ENCODE measurements around the gene ADCY3. TPM values are rescaled to one million over a fixed set of nuclear protein-coding genes. Genes with fewer than 3 reads are reported as not detected.

ADCY3 gene
- total RNA-seq, 1 donor from 2014 or later, result 43.0 TPM

DNA sequence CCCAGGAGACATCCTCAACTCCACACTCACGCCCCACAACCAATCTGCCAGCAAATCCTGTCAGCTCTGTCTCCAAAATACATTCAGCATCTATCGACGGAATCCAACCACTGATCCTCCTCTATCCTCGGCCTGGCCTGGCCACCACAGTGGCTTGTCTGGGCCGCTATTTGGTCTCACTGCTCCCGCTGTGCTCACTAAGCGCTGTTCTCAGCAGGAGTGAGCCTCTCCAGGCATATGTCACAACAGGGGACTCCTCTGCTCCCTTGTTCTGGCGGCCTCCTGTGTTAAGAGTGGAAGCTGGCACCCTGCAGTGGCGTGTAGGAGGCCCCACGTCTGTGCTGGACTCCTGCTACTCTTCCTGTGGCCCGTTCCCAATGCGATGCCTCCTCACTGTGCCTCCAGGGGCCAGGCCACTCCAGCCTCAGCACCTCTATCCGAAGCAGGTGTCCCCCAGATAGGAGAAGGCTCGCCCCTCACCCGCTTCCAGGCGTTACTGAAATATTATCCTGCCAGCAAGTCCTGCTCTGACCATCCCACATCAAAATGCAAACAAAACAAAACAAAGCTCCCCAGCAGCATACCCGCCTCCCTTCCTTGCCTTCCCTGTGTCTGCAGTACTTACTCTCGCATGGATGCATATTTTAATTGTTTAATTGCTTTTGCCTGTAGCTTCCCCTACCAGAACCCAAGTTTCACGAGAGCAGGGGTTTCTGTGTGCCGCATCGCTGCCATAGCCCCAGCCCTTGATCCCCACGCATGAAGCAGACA, 86.9 kb downstream of the ADCY3 start:
- intact Hi-C loops (cut with micrococcal nuclease), result no loop called here

DNA sequence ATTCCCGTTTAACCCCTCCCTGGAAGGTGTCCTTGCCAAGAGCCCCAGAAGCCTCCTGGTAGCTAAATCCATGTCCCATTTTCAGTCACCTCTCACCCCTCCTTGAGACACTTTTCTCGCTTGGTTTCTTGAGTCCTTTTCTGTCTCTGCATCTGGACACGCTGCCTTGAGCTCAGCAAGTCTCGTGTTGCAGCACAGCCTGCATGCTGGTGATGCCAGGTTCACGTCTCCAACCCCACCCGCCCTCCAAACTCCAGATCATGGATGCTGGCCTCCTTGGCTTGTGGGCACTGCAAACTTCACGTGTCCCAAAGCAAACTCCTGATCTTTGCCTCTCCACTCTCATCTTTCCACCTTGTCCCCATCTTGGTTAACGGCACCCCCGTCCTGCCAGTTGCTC, 87.5 kb downstream of the ADCY3 start:
- intact Hi-C loops (cut with micrococcal nuclease), result no loop called here

DNA sequence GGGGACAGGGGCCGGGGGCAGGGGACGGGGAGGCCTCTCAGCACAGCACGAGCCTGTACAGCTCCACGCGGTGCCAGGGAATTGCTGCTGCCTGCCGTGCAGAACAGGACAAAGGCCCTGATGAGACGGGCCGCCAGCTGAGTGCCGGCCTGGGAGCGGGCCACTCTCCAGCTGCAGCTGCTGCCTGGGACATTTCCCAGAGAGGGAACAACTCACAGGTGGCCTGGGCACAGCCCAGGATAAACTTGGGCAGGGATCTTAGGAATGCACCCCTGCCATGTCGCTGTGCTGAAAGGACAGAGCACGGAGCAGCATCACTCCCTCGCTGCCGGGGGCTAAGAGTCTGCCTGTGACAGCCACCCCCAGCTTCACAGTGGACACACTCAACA, 88.0 kb downstream of the ADCY3 start:
- intact Hi-C loops (cut with micrococcal nuclease), result no loop called here

DNA sequence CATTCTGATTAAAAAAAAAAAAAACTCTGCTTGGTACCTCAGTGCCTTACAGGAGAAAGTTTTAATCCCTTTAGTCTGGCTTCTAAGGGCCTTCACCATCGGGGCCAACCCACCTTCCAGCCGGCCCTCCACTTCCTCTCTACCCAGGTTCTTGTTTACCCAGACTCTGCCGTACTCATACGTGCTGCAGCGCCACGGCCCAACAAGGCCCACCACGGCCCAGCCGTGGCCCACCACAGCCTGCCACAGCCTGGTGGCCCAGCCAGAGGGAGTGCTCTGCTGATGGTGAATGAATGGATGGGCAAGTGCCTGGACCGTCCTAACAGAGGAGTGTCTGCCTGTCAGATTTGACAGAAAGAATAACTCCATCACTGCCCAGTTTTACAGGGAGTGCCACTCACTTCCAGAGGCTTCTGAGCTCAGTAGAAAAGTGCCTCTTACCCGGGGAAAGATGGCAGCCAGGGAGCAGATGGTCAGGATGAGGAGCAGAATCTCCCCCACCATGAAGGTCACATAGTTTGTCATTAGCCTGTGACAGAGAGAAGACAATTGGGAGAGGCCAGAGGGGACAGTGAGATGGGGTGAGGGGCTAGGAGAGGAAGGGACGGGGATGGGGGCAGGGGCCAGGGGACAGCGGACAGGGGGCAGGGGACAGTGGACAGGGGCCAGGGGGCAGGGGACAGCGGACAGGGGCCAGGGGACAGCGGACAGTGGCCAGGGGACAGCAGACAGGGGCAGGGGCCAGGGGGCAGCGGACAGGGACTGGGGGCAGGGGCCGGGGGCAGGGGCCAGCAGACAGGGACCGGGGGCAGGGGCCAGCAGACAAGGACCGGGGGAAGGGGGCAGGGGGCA, 88.6 kb downstream of the ADCY3 start:
- intact Hi-C loops (cut with micrococcal nuclease), result no loop called here

DNA sequence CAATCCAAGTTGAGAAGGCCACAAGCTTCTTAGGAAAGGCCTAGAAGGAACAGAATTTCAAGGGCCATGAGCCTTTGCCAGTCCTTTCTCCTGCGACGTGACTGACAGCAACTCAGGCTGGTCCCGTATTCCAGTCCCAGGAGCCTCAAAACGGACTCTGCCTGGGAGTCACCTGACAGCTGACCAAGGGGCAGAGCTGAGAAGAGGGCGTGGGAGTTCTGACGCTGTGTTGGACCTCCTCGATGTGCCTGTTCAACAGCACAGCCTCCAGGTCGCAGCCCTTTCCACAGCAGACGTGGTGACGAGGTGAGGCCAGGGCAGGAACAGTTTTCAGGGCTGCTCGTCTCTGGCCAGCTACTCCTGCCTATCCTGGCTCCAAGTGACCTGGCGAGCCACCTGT, 89.3 kb downstream of the ADCY3 start:
- intact Hi-C loops (cut with micrococcal nuclease), result no loop called here

DNA sequence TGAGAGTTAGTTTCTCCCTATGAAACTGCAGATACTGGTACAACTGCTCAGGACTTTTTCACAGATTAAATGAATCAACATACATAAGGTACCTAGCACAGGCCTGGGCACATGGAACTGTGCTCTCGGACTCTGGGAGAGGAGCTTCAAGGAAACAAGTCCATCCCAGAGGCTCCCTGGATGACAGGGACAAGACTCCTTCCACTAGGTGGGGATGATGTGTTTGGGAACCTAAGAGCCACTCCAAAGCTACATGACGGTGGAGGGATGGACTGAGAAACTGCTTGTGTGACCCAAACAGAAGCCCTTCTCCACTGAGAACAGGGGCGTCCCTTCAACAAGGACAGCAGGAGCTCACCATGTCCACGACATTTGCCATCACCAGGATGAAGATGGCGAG, 89.7 kb downstream of the ADCY3 start:
- intact Hi-C loops (cut with micrococcal nuclease), result no loop called here

DNA sequence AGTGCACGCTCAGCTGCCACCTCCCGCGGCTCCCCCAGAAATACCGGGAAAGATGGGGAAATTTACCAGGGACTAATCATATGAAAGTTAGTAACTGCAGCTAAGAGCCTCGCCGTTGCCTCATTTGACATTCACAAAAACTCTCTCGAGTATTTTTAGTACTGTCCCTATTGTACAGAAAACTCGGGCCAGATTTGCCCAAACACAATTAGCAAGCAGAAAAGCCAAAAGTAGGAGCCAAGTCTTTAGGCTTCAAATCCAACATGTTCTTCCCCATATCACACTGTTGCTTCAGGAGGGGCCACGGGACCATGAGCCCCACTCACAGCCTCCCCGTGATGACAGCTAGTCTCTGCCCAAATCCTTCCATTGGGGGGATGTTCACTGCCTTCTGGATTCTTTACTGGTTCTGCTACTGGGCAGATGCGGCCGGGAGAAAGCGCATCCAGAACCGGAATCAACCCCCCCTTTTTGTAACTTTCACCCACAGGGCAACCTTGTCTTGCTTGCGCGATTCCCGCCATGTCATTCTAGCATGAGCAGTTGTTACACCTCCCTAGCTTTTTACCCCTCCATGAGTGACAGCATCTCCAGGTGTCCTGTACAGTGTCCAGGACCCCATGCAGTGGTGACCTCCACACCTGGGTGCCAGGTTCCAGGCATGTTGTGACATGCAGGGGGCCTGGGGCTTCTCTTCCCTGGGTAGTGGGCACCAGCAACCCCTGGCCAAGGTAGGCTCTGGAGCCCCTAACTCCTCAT, 91.6 kb downstream of the ADCY3 start:
- intact Hi-C loops (cut with micrococcal nuclease), result loop anchor here (5.0 to 10.0 kb wide), 2 partner anchors 366 to 1006 kb away; no protein-coding TSS in a partner anchor

DNA sequence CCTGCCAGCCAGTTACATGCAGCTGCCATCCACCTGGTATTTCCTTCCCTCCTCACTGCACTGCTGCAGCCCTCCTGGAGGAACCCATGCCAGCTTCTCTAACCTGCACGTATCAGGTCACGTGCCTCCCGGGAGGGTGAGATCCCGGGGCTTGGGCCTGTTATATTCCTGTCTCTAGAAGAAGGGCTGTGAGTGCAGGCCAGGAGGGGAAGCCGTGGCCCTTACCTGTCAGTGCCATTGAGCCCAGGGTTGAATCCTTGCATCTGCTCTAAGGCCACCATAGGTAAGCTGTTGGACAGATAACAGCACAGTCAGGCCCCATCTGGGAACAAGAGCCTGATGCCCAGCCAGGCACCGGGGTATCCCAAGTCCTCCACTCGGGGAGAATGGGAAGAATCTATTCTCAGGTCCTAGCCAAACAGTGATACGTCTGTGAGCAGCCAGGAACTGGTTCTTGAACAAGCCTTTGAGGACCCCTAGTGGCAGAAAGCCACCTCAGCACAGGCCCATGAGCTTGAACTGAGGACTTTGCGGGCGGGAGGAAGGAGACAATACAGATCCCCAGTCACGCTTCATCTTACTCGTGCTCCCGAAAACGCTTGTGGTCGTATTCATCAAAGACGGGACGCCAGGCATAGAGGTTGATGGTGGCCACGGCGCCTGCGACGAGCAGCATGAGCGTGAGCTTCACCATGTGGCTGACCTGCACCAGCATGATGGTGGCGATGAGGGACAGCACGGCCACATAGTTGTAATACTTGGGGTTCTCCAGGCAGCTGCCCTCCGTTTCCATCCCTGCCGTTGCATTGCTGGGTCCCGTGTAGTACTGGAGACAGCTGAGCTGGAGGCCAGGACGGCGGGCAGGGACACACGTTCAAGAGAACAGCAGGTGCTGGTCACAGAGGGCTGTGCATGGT, 92.5 kb downstream of the ADCY3 start:
- intact Hi-C loops (cut with micrococcal nuclease), result loop anchor here (1.0 to 10.0 kb wide), 9 partner anchors 34 to 1005 kb away; partner anchors contain the start of genes CENPO, EFR3B, NCOA1 and PTRHD1

DNA sequence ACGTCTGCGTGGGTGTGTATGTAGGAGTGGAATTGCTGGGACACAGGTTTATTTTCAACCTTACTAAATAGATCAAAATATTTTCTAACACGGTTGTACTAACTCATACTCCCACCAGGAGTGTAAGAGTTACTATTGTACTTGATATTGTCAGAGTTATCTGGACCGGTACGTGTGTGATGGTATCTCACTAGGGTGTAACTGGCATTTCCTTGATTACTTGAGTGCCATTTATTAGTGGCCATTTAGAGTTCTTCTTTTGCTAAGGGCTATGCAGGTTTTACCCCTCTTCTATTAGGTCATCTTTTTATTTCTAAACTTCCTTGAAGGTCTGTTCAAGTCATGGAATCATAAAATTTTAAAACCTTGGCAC, 93.3 kb downstream of the ADCY3 start:
- intact Hi-C loops (cut with micrococcal nuclease), result loop anchor here (1.0 to 10.0 kb wide), 9 partner anchors 33 to 1004 kb away; partner anchors contain the start of genes CENPO, EFR3B, NCOA1 and PTRHD1

DNA sequence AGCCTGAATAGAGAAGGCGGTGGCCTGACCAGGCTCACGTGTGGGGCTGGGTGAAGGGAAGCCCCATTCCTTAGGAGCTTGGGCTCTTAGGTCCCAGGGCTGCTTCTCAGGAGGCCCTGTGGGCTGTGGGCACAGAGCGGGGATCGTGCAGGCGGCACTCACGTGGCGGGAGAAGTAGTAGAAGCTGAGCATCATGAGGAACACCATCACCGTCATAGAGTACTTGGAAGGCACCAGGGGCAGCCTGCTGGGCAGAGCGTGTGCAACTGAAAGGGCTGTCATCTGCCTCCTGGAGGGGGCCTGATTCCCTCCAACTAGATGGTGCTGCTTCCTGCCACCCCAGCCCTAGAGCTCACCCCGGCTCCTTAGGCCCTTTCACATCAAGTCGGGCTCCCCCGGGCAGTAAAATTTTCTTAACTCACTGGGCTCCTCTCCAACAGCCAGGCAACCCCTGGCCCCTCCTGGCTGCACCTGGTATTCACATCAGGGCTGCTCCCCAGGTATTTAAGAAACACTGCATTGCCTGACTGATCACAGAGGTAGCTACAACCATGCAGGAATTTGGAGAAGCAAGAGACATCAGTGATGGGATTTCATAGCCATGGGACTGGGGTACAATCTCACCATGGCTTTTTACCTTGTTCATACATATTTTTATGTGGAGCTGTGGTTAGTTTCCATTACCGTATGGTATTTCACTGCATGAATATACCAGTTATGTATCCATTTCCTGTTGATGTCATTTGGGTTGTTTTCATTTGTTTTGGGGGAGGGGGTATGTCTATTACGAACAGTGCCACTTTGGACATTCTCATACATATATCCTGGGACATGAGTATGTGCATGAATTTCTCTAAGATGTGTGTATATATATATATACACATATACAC, 93.9 kb downstream of the ADCY3 start:
- intact Hi-C loops (cut with micrococcal nuclease), result loop anchor here (2.0 to 10.0 kb wide), 5 partner anchors 217 to 1004 kb away; partner anchors contain the start of genes EFR3B and NCOA1

DNA sequence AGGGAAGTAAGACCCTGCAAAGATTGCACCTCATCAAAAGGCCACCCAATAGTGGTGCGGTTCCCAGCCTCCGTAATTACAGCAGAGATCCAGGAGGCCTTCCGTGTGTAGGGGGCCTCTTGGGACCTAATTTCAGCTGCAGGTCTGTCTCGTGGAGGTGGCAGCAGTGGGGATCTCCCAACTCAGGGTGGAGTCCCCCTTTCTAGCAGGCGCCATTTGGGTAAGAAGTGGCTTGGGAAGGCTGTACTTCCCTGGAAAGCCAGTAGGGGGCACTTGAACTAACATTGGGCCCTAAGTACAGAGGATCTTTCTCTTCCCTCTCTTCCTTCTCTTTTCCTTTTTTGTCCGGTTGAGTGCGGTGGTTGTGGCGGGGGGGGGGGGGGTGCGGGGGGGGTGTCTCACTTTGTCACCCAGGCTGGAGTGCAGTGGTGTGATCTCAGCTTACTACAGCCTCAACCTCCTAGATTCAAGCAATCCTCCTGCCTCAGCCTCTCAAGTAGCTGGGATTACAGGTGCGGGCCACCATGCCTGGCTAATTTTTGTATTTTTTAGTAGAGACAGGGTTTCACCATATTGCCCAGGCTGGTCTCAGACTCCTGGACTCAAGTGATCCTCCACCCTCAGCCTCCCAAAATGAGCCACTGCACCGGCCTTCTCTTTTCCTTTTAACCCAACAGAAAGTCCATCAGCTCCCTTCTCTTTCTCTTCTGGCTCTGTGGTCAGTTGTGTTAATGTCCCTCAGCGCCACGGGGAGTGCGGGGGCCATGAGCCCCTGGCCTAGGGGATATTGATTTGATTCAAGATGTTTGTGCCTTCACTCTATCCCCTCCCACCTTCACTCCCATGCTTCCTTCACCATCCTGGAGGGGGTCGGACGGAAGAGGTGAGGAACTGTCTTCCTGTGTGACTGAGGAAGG, 94.8 kb downstream of the ADCY3 start:
- intact Hi-C loops (cut with micrococcal nuclease), result loop anchor here (5.0 to 10.0 kb wide), 2 partner anchors 370 to 1003 kb away; no protein-coding TSS in a partner anchor

DNA sequence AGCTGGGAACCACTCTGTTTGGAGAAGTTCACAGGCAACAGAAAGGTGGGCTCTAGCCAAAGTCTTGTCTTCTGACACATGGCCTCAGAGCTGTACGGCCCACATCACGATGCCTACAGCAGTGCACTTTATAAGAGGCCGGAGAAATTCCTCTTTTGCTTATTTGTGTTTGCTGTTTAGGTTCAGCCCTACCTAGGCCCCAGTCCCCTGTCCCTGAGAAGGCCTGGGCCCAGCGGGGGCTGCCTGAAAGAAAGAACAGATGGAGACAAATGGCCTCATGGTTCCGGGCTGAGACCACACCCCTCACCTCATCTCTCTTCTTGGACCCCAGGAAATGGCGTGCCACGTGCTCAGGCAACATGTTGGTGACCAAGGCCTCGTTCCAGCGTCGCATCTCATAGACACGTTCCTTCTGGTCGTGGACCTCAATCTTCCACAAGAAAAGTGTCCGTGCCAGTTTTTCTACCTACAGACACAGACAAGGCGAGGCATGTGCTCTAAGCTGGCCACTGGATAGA, 95.9 kb downstream of the ADCY3 start:
- intact Hi-C loops (cut with micrococcal nuclease), result loop anchor here (10.0 kb wide), 1 partner anchor 371 kb away; no protein-coding TSS in a partner anchor

DNA sequence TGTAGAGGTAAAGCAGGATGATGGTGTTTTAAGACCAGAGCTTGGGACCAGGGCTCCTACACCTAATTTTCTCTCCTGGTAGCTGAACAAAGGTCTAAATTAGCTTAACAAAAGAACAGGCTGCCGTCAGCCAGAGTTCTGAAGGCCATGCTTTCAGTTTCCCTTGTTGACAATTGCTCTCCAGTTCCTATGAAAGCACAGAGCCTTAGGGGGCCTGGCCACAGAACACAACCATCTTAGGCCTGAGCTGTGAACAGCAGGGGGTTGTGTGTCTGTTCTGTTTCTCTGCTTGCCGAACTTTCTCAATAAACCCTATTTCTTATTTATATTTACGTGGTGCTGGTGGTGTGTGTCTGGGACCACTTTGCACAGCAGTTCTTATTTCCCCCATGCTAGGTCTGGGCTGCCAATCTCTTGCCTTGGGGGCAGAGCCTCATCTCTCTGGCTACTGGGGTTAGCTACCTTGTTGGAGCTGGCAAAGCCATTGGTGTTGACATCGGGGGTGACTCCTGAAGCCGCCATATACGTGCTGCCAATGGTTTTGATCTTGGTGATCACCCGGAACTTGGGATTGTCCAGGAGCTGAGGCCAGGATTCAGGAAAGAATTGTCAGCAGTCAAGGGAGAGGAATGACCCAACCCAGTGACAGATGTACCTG, 97.9 kb downstream of the ADCY3 start:
- intact Hi-C loops (cut with micrococcal nuclease), result loop anchor here (10.0 kb wide), 1 partner anchor 373 kb away; no protein-coding TSS in a partner anchor

DNA sequence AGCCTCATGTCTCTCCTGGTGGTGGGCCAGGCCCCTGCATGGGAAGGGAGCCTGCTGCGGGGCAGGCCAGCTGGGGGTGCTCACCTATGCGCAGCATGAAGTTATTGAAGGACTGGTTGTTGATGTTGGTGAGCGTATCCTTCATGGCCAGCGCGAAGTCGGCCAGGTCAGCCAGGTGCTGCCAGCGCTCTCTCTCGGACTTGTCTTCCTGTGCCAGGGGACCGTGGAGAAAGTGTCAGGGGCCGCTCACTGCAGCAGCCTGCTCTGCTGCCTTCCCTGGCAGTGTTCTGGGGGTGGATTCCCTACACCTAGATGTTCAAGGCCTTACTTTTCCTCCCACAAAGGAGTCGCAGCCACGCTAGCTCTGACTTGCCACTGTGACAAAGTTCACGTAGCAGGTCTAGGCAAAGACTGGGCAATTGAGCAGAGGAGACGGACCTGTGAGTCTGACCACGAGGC, 98.6 kb downstream of the ADCY3 start:
- intact Hi-C loops (cut with micrococcal nuclease), result loop anchor here (10.0 kb wide), 1 partner anchor 373 kb away; no protein-coding TSS in a partner anchor

DNA sequence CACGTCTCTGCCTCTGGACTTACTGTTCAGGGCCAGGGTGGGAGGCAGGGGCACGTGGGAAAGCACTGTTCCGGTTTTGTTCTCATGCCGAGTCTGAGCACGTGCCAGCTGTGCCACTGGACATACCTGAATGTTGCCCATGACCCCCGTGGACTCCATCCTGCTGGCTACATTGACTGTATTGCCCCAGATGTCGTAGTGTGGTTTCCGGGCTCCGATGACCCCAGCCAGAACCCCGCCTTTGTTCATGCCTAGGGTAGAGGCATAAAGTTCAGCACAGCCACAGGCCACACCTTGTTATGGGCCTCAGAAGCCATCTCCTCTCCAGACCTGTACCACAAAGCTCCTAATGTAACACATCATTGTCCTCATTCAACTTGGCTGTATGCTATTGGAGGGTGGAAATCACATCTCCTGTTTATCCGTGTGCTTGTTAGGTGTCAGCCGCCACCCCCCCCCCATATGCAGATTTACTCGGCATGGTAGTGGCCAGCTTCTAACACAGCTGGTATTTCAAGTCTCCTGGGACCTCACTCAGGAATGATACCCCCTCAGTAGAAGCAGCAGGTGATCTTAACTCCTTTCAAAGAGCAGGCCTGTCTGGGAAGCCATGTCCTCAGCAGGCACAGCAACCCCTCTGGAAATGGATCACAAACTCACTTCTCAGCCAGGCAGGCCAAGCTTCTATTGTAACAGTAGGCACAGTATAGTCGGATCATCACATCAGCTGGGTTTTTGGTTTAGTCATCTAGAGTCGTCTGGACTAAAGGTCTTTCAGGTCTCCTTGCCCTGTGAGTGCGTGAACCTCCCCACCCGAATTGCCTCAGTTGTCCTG, 99.2 kb downstream of the ADCY3 start:
- intact Hi-C loops (cut with micrococcal nuclease), result loop anchor here (10.0 kb wide), 1 partner anchor 374 kb away; no protein-coding TSS in a partner anchor

DNA sequence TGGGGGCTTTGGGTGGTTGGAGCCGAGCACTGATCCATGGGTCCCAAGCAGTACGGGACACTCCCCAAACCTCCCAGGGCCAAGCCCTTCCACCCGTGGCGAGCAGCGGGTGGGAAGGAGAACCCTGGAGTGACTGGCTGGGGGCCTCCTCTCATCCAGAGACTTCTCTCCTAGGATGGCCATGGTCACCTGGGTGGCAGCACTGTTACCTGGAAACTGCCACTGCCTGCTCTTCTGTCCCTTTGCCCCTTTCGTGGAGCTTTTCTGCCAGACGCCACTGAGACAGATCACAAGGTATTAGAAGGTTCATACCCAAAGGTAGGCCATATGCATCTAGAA, 99.9 kb downstream of the ADCY3 start:
- intact Hi-C loops (cut with micrococcal nuclease), result loop anchor here (10.0 kb wide), 1 partner anchor 375 kb away; no protein-coding TSS in a partner anchor

Data from T-helper 1 cell treated with Interleukin-12 subunit alpha and Interleukin-12 subunit beta and Interleukin-4 antibody, amounts not matched to agents 30 ng/mL and 1 ng/mL, for 36 hours (primary cell).